Ishikawa (cell line): ENCODE measurements around the gene RNF183.

Source experiments
- CEBPB ChIP-seq: IDR thresholded peaks from 2 replicates; pipeline ENCODE4 v1.6.1; 2012
- EP300 ChIP-seq: IDR thresholded peaks from 2 replicates; pipeline ENCODE4 v1.6.1; 2012; ENCODE audit warnings: borderline replicate concordance
- NFIC ChIP-seq: IDR thresholded peaks from 2 replicates; pipeline ENCODE4 v1.6.1; 2012
- TAF1 ChIP-seq: IDR thresholded peaks from 2 replicates; pipeline ENCODE4 v1.6.1; 2012; ENCODE audit warnings: low read depth, mild to moderate bottlenecking
- YY1 ChIP-seq: IDR thresholded peaks from 2 replicates; pipeline ENCODE4 v1.6.1; 2012; ENCODE audit warnings: low read depth
- TF ChIP-seq, protein P1 (sequence below): IDR thresholded peaks from 2 replicates; pipeline ENCODE4 v1.6.1; 2012; ENCODE audit warnings: low read depth, mild to moderate bottlenecking
- TF ChIP-seq, protein P2 (sequence below): IDR thresholded peaks from 2 replicates; pipeline ENCODE4 v1.6.1; 2012

- TF ChIP-seq YY1 (no peak), CEBPB (no peak), NFIC (no peak), EP300 (no peak), TAF1 (no peak)
- TF ChIP-seq, protein P1, sequence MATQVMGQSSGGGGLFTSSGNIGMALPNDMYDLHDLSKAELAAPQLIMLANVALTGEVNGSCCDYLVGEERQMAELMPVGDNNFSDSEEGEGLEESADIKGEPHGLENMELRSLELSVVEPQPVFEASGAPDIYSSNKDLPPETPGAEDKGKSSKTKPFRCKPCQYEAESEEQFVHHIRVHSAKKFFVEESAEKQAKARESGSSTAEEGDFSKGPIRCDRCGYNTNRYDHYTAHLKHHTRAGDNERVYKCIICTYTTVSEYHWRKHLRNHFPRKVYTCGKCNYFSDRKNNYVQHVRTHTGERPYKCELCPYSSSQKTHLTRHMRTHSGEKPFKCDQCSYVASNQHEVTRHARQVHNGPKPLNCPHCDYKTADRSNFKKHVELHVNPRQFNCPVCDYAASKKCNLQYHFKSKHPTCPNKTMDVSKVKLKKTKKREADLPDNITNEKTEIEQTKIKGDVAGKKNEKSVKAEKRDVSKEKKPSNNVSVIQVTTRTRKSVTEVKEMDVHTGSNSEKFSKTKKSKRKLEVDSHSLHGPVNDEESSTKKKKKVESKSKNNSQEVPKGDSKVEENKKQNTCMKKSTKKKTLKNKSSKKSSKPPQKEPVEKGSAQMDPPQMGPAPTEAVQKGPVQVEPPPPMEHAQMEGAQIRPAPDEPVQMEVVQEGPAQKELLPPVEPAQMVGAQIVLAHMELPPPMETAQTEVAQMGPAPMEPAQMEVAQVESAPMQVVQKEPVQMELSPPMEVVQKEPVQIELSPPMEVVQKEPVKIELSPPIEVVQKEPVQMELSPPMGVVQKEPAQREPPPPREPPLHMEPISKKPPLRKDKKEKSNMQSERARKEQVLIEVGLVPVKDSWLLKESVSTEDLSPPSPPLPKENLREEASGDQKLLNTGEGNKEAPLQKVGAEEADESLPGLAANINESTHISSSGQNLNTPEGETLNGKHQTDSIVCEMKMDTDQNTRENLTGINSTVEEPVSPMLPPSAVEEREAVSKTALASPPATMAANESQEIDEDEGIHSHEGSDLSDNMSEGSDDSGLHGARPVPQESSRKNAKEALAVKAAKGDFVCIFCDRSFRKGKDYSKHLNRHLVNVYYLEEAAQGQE, result no peak
- TF ChIP-seq, protein P2, sequence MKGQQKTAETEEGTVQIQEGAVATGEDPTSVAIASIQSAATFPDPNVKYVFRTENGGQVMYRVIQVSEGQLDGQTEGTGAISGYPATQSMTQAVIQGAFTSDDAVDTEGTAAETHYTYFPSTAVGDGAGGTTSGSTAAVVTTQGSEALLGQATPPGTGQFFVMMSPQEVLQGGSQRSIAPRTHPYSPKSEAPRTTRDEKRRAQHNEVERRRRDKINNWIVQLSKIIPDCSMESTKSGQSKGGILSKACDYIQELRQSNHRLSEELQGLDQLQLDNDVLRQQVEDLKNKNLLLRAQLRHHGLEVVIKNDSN, result no peak
Measured at GRCh38 chr9:113311961-113312360, 8.8 kb upstream of the RNF183 start.
